ENCODE measurements around the gene LRRC4C. TPM values are rescaled to one million over a fixed set of nuclear protein-coding genes. Genes with fewer than 3 reads are reported as not detected.

The LRRC4C gene
- total and polyA plus RNA-seq, 2 experiments from 2014 or later = 0.35 to 1.1 TPM

DNA sequence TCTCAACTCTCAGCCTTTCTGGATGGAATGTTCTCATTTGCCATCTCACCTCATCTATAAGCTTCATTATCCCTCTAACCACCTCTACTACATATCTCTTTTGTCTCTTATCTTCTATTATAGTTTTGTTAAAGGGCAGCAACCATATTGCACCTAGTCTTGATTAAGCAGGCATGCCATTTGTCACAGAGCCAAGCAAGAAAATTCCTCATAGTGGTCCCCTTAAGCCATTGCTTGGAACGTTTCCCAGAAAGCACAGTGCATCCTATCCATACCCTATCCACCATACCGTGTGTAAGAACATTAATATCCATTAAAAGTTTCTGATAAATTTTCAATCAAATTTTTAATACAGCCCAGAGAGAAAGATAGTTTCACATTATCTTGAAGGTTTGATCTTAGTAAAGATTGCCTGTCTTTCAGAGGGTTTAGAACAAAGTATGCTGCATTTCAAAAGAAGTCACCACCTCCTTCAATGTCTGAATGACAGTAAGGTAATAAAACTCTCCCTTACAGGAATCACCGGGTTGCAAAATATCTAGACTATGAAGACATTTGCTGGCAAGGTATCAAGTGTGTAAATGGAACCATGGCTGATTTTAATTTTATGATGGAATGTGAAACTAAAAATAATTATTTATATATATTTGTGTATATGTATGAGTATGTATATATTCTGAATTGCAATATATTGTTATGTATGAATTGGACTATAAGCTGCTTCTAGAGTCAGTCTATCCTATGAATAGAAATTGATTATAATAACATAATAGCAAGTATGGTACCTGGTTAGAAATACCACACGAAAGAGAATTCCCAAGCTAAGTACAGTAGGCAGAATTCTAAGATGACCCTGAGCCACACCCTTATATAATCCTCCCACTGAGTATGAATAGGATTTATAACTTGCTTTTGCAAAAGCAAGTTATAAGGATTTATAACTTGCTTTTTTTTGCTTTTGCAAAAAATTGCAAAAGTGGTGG is 1296.3 kb downstream of the LRRC4C start:
- no peaks in the 10 kb centered on the region for H4K20me1 ChIP-seq (replicated peaks; ENCODE audit: insufficient read depth)
- TF ChIP-seq STAT1 (IDR thresholded peaks at IDR 0.05; ENCODE audit: unreplicated experiment) (no peak), CREB1 (CRISPR knock-in tag; IDR thresholded peaks at IDR 0.05; ENCODE audit: low read depth) (no peak), POLR2AphosphoS5 (IDR thresholded peaks at IDR 0.05; ENCODE audit: low read depth) (no peak), EZH2phosphoT487 (IDR thresholded peaks at IDR 0.05; ENCODE audit: unreplicated experiment) (no peak), NANOG (IDR thresholded peaks at IDR 0.05; ENCODE audit: borderline replicate concordance) (no peak), JUNB (IDR thresholded peaks at IDR 0.05; ENCODE audit: unreplicated experiment) (no peak)
- TF ChIP-seq, protein P1, sequence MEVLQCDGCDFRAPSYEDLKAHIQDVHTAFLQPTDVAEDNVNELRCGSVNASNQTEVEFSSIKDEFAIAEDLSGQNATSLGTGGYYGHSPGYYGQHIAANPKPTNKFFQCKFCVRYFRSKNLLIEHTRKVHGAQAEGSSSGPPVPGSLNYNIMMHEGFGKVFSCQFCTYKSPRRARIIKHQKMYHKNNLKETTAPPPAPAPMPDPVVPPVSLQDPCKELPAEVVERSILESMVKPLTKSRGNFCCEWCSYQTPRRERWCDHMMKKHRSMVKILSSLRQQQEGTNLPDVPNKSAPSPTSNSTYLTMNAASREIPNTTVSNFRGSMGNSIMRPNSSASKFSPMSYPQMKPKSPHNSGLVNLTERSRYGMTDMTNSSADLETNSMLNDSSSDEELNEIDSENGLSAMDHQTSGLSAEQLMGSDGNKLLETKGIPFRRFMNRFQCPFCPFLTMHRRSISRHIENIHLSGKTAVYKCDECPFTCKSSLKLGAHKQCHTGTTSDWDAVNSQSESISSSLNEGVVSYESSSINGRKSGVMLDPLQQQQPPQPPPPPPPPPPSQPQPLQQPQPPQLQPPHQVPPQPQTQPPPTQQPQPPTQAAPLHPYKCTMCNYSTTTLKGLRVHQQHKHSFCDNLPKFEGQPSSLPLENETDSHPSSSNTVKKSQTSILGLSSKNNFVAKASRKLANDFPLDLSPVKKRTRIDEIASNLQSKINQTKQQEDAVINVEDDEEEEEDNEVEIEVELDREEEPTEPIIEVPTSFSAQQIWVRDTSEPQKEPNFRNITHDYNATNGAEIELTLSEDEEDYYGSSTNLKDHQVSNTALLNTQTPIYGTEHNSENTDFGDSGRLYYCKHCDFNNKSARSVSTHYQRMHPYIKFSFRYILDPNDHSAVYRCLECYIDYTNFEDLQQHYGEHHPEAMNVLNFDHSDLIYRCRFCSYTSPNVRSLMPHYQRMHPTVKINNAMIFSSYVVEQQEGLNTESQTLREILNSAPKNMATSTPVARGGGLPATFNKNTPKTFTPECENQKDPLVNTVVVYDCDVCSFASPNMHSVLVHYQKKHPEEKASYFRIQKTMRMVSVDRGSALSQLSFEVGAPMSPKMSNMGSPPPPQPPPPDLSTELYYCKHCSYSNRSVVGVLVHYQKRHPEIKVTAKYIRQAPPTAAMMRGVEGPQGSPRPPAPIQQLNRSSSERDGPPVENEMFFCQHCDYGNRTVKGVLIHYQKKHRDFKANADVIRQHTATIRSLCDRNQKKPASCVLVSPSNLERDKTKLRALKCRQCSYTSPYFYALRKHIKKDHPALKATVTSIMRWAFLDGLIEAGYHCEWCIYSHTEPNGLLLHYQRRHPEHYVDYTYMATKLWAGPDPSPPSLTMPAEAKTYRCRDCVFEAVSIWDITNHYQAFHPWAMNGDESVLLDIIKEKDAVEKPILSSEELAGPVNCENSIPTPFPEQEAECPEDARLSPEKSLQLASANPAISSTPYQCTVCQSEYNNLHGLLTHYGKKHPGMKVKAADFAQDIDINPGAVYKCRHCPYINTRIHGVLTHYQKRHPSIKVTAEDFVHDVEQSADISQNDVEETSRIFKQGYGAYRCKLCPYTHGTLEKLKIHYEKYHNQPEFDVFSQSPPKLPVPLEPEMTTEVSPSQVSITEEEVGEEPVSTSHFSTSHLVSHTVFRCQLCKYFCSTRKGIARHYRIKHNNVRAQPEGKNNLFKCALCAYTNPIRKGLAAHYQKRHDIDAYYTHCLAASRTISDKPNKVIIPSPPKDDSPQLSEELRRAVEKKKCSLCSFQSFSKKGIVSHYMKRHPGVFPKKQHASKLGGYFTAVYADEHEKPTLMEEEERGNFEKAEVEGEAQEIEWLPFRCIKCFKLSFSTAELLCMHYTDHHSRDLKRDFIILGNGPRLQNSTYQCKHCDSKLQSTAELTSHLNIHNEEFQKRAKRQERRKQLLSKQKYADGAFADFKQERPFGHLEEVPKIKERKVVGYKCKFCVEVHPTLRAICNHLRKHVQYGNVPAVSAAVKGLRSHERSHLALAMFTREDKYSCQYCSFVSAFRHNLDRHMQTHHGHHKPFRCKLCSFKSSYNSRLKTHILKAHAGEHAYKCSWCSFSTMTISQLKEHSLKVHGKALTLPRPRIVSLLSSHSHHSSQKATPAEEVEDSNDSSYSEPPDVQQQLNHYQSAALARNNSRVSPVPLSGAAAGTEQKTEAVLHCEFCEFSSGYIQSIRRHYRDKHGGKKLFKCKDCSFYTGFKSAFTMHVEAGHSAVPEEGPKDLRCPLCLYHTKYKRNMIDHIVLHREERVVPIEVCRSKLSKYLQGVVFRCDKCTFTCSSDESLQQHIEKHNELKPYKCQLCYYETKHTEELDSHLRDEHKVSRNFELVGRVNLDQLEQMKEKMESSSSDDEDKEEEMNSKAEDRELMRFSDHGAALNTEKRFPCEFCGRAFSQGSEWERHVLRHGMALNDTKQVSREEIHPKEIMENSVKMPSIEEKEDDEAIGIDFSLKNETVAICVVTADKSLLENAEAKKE (CRISPR knock-in tag; IDR thresholded peaks at IDR 0.05) = no peak
- TF ChIP-seq, protein P2, sequence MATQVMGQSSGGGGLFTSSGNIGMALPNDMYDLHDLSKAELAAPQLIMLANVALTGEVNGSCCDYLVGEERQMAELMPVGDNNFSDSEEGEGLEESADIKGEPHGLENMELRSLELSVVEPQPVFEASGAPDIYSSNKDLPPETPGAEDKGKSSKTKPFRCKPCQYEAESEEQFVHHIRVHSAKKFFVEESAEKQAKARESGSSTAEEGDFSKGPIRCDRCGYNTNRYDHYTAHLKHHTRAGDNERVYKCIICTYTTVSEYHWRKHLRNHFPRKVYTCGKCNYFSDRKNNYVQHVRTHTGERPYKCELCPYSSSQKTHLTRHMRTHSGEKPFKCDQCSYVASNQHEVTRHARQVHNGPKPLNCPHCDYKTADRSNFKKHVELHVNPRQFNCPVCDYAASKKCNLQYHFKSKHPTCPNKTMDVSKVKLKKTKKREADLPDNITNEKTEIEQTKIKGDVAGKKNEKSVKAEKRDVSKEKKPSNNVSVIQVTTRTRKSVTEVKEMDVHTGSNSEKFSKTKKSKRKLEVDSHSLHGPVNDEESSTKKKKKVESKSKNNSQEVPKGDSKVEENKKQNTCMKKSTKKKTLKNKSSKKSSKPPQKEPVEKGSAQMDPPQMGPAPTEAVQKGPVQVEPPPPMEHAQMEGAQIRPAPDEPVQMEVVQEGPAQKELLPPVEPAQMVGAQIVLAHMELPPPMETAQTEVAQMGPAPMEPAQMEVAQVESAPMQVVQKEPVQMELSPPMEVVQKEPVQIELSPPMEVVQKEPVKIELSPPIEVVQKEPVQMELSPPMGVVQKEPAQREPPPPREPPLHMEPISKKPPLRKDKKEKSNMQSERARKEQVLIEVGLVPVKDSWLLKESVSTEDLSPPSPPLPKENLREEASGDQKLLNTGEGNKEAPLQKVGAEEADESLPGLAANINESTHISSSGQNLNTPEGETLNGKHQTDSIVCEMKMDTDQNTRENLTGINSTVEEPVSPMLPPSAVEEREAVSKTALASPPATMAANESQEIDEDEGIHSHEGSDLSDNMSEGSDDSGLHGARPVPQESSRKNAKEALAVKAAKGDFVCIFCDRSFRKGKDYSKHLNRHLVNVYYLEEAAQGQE (IDR thresholded peaks at IDR 0.05; ENCODE audit: unreplicated experiment) = no peak
- TF ChIP-seq, protein P3, sequence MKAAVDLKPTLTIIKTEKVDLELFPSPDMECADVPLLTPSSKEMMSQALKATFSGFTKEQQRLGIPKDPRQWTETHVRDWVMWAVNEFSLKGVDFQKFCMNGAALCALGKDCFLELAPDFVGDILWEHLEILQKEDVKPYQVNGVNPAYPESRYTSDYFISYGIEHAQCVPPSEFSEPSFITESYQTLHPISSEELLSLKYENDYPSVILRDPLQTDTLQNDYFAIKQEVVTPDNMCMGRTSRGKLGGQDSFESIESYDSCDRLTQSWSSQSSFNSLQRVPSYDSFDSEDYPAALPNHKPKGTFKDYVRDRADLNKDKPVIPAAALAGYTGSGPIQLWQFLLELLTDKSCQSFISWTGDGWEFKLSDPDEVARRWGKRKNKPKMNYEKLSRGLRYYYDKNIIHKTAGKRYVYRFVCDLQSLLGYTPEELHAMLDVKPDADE (IDR thresholded peaks at IDR 0.05) = no peak
- no peak overlapping the region for H3K27ac ChIP-seq (ENCODE audit: low read depth)
- no peak overlapping the region for H3K4me3 ChIP-seq
- ATAC-seq (no peak), DNase-seq (ENCODE audit: low spot score) (no peak)
- Mint-ChIP-seq H3K4me1 (peaks cover 4% of the 10 kb centered on the region; the same call in 2 of the 3 replicates), H3K9me3 (peaks cover 8% of the 10 kb centered on the region; the same call in 2 of the 3 replicates), H3K4me3 (no peak overlapping the region), H3K36me3 (ENCODE audit: low read depth) (no peaks in the 10 kb centered on the region), H3K27ac (no peak overlapping the region), H3K27me3 (ENCODE audit: insufficient read depth, low read depth, poor library complexity) (peaks cover 2% of the 10 kb centered on the region)
- H3K4me2 ChIP-seq = no peak overlapping the region
- H3K36me3 ChIP-seq (ENCODE audit: insufficient read depth) = no peaks in the 10 kb centered on the region
- H3K9me2 ChIP-seq (ENCODE audit: insufficient read depth) = no peaks in the 10 kb centered on the region
- H3K27me3 ChIP-seq (ENCODE audit: insufficient read depth) = no peaks in the 10 kb centered on the region
- H3K79me2 ChIP-seq (replicated peaks; ENCODE audit: insufficient read depth) = no peaks in the 10 kb centered on the region
- H3K4me1 ChIP-seq (ENCODE audit: insufficient read depth) = no peaks in the 10 kb centered on the region; the same call in 1 of the 2 replicates
- no peaks in the 10 kb centered on the region for H3F3A ChIP-seq (replicated peaks; ENCODE audit: low read depth)
- H2AFZ ChIP-seq = no peak overlapping the region

All from GM23338 (cell line).